ENCODE data around the gene TEKT4.
"Not testable (repeated sequence)": the region's sequence is repeated elsewhere in the genome, so short reads cannot be mapped to it uniquely, and the experiment has no call there.

The TEKT4 gene

GRCh38 chr2:94876523-94876863 lies 5.3 kb downstream of the TEKT4 start:
- no peak for DNase-seq

- no peak for DNase-seq
Observed at GRCh38 chr2:94877129-94877528, 5.9 kb downstream of the TEKT4 start.

- DNase-seq: not testable (repeated sequence)
Observed at GRCh38 chr2:94878575-94878974, 7.3 kb downstream of the TEKT4 start.

GRCh38 chr2:94879314-94879981 lies 8.2 kb downstream of the TEKT4 start:
- no peak for DNase-seq

GRCh38 chr2:94879982-94880377 lies 8.8 kb downstream of the TEKT4 start:
- no peak for DNase-seq

- no peak for DNase-seq
Observed at GRCh38 chr2:94880507-94880906, 9.3 kb downstream of the TEKT4 start.

GRCh38 chr2:94881070-94881469 lies 9.8 kb downstream of the TEKT4 start:
- no peak for DNase-seq

GRCh38 chr2:94890234-94890633 lies 19.0 kb downstream of the TEKT4 start:
- no peak for DNase-seq

GRCh38 chr2:94895273-94895672 lies 24.0 kb downstream of the TEKT4 start:
- not testable (repeated sequence) for DNase-seq

- DNase-seq: not testable (repeated sequence)
Observed at GRCh38 chr2:94906976-94907375, 35.7 kb downstream of the TEKT4 start.

GRCh38 chr2:94923196-94923595 lies 52.0 kb downstream of the TEKT4 start:
- DNase-seq: no peak

GRCh38 chr2:94924999-94925398 lies 53.8 kb downstream of the TEKT4 start:
- DNase-seq: not testable (repeated sequence)

Measured in activated naive CD4-positive, alpha-beta T cell treated with anti-CD3 and anti-CD28 coated beads, Interleukin-2, amount 50 U/mL, for 16 hours (primary cell).